ENCODE data around the gene KANK2. TPM values are rescaled to one million over a fixed set of nuclear protein-coding genes. Genes with fewer than 3 reads are reported as not detected.
A peak's percentile ranks its signal among the peaks of the same experiment; 100 is the strongest.

The KANK2 gene
- total and polyA plus RNA-seq, 2 of the 13 experiments (the other 11 are each of a cell fraction or from before 2014, with no cell fraction given) = 5.7 to 12.9 TPM

DNA sequence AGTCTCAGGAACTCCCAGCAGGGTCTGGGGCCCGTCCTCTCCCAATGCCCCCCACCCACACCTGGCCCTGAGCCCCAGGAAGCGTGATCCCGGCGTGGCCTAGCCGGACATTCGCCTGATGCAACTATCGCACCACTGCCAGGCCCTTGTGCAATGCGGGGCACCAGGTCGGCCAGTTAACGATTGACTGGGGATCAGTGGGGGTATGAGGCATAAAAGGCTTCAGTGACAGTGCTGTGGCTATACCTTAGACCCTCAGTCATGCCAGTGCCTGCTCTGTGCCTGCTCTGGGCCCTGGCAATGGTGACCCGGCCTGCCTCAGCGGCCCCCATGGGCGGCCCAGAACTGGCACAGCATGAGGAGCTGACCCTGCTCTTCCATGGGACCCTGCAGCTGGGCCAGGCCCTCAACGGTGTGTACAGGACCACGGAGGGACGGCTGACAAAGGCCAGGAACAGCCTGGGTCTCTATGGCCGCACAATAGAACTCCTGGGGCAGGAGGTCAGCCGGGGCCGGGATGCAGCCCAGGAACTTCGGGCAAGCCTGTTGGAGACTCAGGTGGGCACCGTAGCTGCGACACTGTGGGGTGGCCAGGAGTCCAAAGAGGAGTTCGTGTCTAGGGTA is 42.1 kb upstream of the KANK2 start, which contains the start of gene ANGPTL8 (continued):
- TF ChIP-seq ZNF234 (CRISPR knock-in tag; conservative IDR thresholded peaks at IDR 0.05) = no peak; the same call in 1 of the 2 replicates
- TF ChIP-seq KLF16 (CRISPR knock-in tag; IDR thresholded peaks at IDR 0.05) = peak in 1 of 2 experiments; percentile 96; a peak in 2 of 4 replicates
- no peak for TF ChIP-seq EHMT2 (IDR thresholded peaks at IDR 0.05; ENCODE audit: borderline replicate concordance, low read depth, low read length)
- peak; percentile 92 for TF ChIP-seq ELF3 (CRISPR knock-in tag; IDR thresholded peaks at IDR 0.05)
- TF ChIP-seq, protein P1, sequence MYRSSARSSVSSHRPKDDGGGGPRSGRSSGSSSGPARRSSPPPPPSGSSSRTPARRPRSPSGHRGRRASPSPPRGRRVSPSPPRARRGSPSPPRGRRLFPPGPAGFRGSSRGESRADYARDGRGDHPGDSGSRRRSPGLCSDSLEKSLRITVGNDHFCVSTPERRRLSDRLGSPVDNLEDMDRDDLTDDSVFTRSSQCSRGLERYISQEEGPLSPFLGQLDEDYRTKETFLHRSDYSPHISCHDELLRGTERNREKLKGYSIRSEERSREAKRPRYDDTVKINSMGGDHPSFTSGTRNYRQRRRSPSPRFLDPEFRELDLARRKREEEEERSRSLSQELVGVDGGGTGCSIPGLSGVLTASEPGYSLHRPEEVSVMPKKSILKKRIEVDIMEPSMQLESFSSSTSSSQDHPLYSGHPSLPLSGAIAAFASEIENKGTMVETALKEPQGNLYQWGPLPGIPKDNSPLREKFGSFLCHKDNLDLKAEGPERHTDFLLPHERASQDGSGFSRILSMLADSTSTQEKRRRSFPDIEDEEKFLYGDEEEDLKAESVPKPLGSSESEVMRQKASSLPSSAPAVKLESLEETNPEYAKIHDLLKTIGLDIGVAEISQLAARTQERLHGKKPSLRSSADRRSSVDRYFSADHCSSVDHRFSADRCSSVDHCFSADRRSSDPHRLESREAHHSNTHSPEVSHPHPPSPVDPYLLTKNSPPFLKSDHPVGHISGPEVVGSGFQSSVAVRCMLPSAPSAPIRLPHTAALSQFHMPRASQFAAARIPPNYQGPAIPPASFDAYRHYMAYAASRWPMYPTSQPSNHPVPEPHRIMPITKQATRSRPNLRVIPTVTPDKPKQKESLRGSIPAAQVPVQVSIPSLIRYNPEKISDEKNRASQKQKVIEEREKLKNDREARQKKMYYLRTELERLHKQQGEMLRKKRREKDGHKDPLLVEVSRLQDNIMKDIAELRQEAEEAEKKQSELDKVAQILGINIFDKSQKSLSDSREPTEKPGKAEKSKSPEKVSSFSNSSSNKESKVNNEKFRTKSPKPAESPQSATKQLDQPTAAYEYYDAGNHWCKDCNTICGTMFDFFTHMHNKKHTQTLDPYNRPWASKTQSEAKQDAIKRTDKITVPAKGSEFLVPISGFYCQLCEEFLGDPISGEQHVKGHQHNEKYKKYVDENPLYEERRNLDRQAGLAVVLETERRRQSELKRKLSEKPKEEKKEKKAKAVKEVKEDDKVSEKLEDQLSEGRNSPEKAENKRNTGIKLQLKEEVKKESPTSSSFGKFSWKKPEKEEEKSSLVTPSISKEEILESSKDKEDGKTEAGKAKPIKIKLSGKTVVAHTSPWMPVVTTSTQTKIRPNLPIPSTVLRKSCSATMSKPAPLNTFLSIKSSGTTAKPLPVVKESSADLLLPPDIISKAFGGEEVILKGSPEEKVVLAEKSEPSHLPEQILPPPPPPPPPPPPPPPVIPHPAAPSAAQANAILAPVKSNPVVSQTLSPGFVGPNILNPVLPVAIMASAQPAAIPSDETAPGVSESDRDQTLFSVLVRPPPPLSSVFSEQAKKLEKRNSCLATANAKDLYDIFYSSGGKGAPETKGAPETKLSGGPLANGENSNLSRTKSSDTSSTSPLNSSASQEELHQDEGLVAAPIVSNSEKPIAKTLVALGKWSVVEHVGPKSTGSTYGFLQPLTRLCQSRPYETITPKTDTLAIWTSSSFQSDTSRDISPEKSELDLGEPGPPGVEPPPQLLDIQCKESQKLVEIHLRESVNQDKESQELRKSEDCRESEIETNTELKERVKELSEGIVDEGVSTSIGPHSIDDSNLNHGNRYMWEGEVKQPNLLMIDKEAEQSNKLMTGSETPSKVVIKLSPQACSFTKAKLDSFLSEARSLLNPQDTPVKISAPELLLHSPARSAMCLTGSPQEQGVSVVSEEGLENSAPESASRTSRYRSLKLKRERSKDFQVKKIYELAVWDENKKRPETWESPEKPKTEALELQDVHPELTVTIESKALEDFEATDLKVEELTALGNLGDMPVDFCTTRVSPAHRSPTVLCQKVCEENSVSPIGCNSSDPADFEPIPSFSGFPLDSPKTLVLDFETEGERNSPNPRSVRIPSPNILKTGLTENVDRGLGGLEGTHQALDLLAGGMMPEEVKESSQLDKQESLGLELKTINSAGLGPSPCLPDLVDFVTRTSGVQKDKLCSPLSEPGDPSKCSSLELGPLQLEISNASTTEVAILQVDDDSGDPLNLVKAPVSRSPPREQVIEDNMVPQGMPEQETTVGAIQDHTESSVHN (CRISPR knock-in tag; IDR thresholded peaks at IDR 0.05) = peak; percentile 96
- 0 out of 2 replicates have a peak, but pooled peaks have one; percentile 50 for TF ChIP-seq SNAPC2 (CRISPR knock-in tag; IDR thresholded peaks at IDR 0.05)
- TF ChIP-seq CENPT (CRISPR knock-in tag; IDR thresholded peaks at IDR 0.05; ENCODE audit: low read depth) = peak; percentile 43; the same call in 1 of the 2 replicates
- TF ChIP-seq JARID2 (CRISPR knock-in tag; IDR thresholded peaks at IDR 0.05; ENCODE audit: insufficient replicate concordance) = no peak
- TF ChIP-seq, protein P2, sequence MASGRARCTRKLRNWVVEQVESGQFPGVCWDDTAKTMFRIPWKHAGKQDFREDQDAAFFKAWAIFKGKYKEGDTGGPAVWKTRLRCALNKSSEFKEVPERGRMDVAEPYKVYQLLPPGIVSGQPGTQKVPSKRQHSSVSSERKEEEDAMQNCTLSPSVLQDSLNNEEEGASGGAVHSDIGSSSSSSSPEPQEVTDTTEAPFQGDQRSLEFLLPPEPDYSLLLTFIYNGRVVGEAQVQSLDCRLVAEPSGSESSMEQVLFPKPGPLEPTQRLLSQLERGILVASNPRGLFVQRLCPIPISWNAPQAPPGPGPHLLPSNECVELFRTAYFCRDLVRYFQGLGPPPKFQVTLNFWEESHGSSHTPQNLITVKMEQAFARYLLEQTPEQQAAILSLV (CRISPR knock-in tag; IDR thresholded peaks at IDR 0.05; ENCODE audit: borderline replicate concordance) = peak; percentile 52; the same call in 1 of the 2 replicates
- TF ChIP-seq NR2F1 (CRISPR knock-in tag; IDR thresholded peaks at IDR 0.05) = peak; percentile 87 to 94
- TF ChIP-seq, protein P3, sequence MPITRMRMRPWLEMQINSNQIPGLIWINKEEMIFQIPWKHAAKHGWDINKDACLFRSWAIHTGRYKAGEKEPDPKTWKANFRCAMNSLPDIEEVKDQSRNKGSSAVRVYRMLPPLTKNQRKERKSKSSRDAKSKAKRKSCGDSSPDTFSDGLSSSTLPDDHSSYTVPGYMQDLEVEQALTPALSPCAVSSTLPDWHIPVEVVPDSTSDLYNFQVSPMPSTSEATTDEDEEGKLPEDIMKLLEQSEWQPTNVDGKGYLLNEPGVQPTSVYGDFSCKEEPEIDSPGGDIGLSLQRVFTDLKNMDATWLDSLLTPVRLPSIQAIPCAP (CRISPR knock-in tag; IDR thresholded peaks at IDR 0.05; ENCODE audit: low read depth) = no peak
- TF ChIP-seq POLR2A (IDR thresholded peaks at IDR 0.05; ENCODE audit: insufficient read depth in 1 of 2, low read depth in 2 of 2, low read length in 2 of 2) = peak; percentile 98 to 99
- TF ChIP-seq ZNF484 (CRISPR knock-in tag; IDR thresholded peaks at IDR 0.05; ENCODE audit: borderline replicate concordance, low read depth) = peak; percentile 49; the same call in 1 of the 2 replicates
- TF ChIP-seq SNAI1 (CRISPR knock-in tag; IDR thresholded peaks at IDR 0.05; ENCODE audit: borderline replicate concordance) = no peak
- no peak for TF ChIP-seq ISX (CRISPR knock-in tag; conservative IDR thresholded peaks at IDR 0.05)
- TF ChIP-seq MBD4 (IDR thresholded peaks at IDR 0.05; ENCODE audit: borderline replicate concordance, low read length) = no peak

Measured in HepG2 (cell line).